ENCODE data around the gene MTA3. TPM values are rescaled to one million over a fixed set of nuclear protein-coding genes. Genes with fewer than 3 reads are reported as not detected.
"Not testable (repeated sequence)": the region's sequence is repeated elsewhere in the genome, so short reads cannot be mapped to it uniquely, and the experiment has no call there.

The MTA3 gene
- total and polyA plus RNA-seq, 10 donors: 11.6 to 42.9 (median 28.5) TPM

- DNase-seq: no peak
- peaks cover 0 to 77% (median 16%) of the 10 kb centered on the region in 6 donors for H3K36me3 ChIP-seq
- peaks cover 0 to under 1% (median 0%) of the 10 kb centered on the region in 6 donors for H3K4me1 ChIP-seq
- intact Hi-C loops (cut with DNase I; ENCODE audit: low total_unique reads): no loop called here
- H3K27ac ChIP-seq: no peak overlapping the region
- no peak for TF ChIP-seq POLR2A (IDR thresholded peaks at IDR 0.05)
- no peak for TF ChIP-seq CTCF (IDR thresholded peaks at IDR 0.05 in 8 of 11, conservative IDR thresholded peaks at IDR 0.05 in 3 of 11)
- TF ChIP-seq POLR2AphosphoS5 (IDR thresholded peaks at IDR 0.05): no peak
- no peak overlapping the region for H3K4me3 ChIP-seq
- no peaks in the 10 kb centered on the region for H3K9me3 ChIP-seq
- WGBS, 5 donors: 94 to 98% (median 96%) methylated on average over 6 of the region's 6 CpGs
- H3K27me3 ChIP-seq (replicated peaks in 1 of 7): no peaks in the 10 kb centered on the region
These were observed 12.8 kb downstream of the MTA3 start for GRCh38 chr2:42581257-42581656.

- H3K4me1 ChIP-seq; H3K27ac ChIP-seq; H3K4me3 ChIP-seq; H3K9me3 ChIP-seq; DNase-seq; H3K27me3 ChIP-seq (replicated peaks in 1 of 7); intact Hi-C loops (cut with DNase I; ENCODE audit: low total_unique reads): not testable (repeated sequence)
- peaks cover 0 to 65% (median 14%) of the 10 kb centered on the region in 6 donors for H3K36me3 ChIP-seq
- WGBS, 5 donors: 94 to 100% (median 96%) methylated on average over 3 of the region's 3 CpGs
These were observed 16.2 kb downstream of the MTA3 start for GRCh38 chr2:42584628-42585027.

GRCh38 chr2:42585779-42586178 is 17.3 kb downstream of the MTA3 start:
- H3K27me3 ChIP-seq (replicated peaks in 1 of 7): no peaks in the 10 kb centered on the region
- no peaks in the 10 kb centered on the region for H3K9me3 ChIP-seq
- H3K4me1 ChIP-seq: no peaks in the 10 kb centered on the region
- TF ChIP-seq POLR2A (IDR thresholded peaks at IDR 0.05) (no peak), CTCF (IDR thresholded peaks at IDR 0.05 in 8 of 11, conservative IDR thresholded peaks at IDR 0.05 in 3 of 11) (no peak), POLR2AphosphoS5 (IDR thresholded peaks at IDR 0.05) (no peak)
- intact Hi-C loops (cut with DNase I; ENCODE audit: low total_unique reads): no loop called here
- peaks cover 0 to 54% (median 9%) of the 10 kb centered on the region in 6 donors for H3K36me3 ChIP-seq
- DNase-seq: no peak
- 87 to 96% (median 92%) methylated on average over 4 of the region's 4 CpGs for WGBS, 5 donors
- no peak overlapping the region for H3K27ac ChIP-seq
- H3K4me3 ChIP-seq: no peak overlapping the region

- DNase-seq: no peak
- intact Hi-C loops (cut with DNase I; ENCODE audit: low total_unique reads): no loop called here
- no peaks in the 10 kb centered on the region for H3K27me3 ChIP-seq (replicated peaks in 1 of 7)
- WGBS, 5 donors: 91 to 98% (median 96%) methylated on average over 4 of the region's 4 CpGs
- peaks cover 0 to 35% (median under 1%) of the 10 kb centered on the region in 6 donors for H3K36me3 ChIP-seq
- TF ChIP-seq POLR2AphosphoS5 (IDR thresholded peaks at IDR 0.05): no peak
- no peak for TF ChIP-seq CTCF (IDR thresholded peaks at IDR 0.05 in 8 of 11, conservative IDR thresholded peaks at IDR 0.05 in 3 of 11)
- no peak overlapping the region for H3K27ac ChIP-seq
- no peaks in the 10 kb centered on the region for H3K9me3 ChIP-seq
- no peak overlapping the region for H3K4me3 ChIP-seq
- no peaks in the 10 kb centered on the region for H3K4me1 ChIP-seq
These were observed 19.2 kb downstream of the MTA3 start for GRCh38 chr2:42587526-42588117.

- WGBS, 5 donors: 94 to 100% (median 97%) methylated on average over 1 of the region's 1 CpG
- H3K27me3 ChIP-seq (replicated peaks in 1 of 7): no peaks in the 10 kb centered on the region
- intact Hi-C loops (cut with DNase I; ENCODE audit: low total_unique reads): no loop called here
- H3K27ac ChIP-seq: no peak overlapping the region
- H3K36me3 ChIP-seq: peaks cover 0 to 30% (median 0%) of the 10 kb centered on the region in 6 donors
- TF ChIP-seq POLR2A (IDR thresholded peaks at IDR 0.05): no peak
- no peak for TF ChIP-seq CTCF (IDR thresholded peaks at IDR 0.05 in 8 of 11, conservative IDR thresholded peaks at IDR 0.05 in 3 of 11)
- TF ChIP-seq POLR2AphosphoS5 (IDR thresholded peaks at IDR 0.05): no peak
- H3K9me3 ChIP-seq: no peaks in the 10 kb centered on the region
- DNase-seq: no peak
- no peaks in the 10 kb centered on the region for H3K4me1 ChIP-seq
- H3K4me3 ChIP-seq: no peak overlapping the region
These were observed 19.7 kb downstream of the MTA3 start for GRCh38 chr2:42588121-42588520.
